ENCODE results near the gene RNF152.
"Not testable (repeated sequence)": the region's sequence is repeated elsewhere in the genome, so short reads cannot be mapped to it uniquely, and the experiment has no call there.

RNF152 gene

GRCh38 chr18:61821748-61822147 lies 71.1 kb downstream of the RNF152 start:
- no peak for DNase-seq (ENCODE audit: low read depth)

GRCh38 chr18:61820882-61821281 lies 71.9 kb downstream of the RNF152 start:
- DNase-seq (ENCODE audit: low read depth), result no peak

GRCh38 chr18:61817086-61817485 lies 75.7 kb downstream of the RNF152 start:
- DNase-seq (ENCODE audit: low read depth), result no peak

- no peak for DNase-seq (ENCODE audit: low read depth)
Observed at GRCh38 chr18:61815885-61816470, 76.8 kb downstream of the RNF152 start.

GRCh38 chr18:61808286-61808685 lies 84.5 kb downstream of the RNF152 start:
- DNase-seq (ENCODE audit: low read depth), result no peak

- DNase-seq (ENCODE audit: low read depth), result no peak
Observed at GRCh38 chr18:61803393-61803792, 89.4 kb downstream of the RNF152 start.

GRCh38 chr18:61797696-61798590 lies 94.9 kb downstream of the RNF152 start:
- DNase-seq (ENCODE audit: low read depth), result no peak

- DNase-seq (ENCODE audit: low read depth), result no peak
Observed at GRCh38 chr18:61791031-61791430, 101.8 kb downstream of the RNF152 start.

- not testable (repeated sequence) for DNase-seq (ENCODE audit: low read depth)
Observed at GRCh38 chr18:61787011-61787670, 105.7 kb downstream of the RNF152 start.

GRCh38 chr18:61785588-61785987 lies 107.2 kb downstream of the RNF152 start:
- DNase-seq (ENCODE audit: low read depth), result no peak

GRCh38 chr18:61784834-61785233 lies 108.0 kb downstream of the RNF152 start:
- no peak for DNase-seq (ENCODE audit: low read depth)

- DNase-seq (ENCODE audit: low read depth), result no peak
Observed at GRCh38 chr18:61782545-61782944, 110.3 kb downstream of the RNF152 start.

- DNase-seq (ENCODE audit: low read depth), result not testable (repeated sequence)
Observed at GRCh38 chr18:61776201-61776600, 116.6 kb downstream of the RNF152 start.

GRCh38 chr18:61774846-61775245 lies 118.0 kb downstream of the RNF152 start:
- DNase-seq (ENCODE audit: low read depth), result no peak

- no peak for DNase-seq (ENCODE audit: low read depth)
Observed at GRCh38 chr18:61772293-61772848, 120.4 kb downstream of the RNF152 start.

GRCh38 chr18:61771861-61772260 lies 120.9 kb downstream of the RNF152 start:
- no peak for DNase-seq (ENCODE audit: low read depth)

- no peak for DNase-seq (ENCODE audit: low read depth)
Observed at GRCh38 chr18:61770279-61770678, 122.5 kb downstream of the RNF152 start.

GRCh38 chr18:61766266-61766884 lies 126.4 kb downstream of the RNF152 start:
- DNase-seq (ENCODE audit: low read depth), result no peak

GRCh38 chr18:61765097-61765496 lies 127.7 kb downstream of the RNF152 start:
- DNase-seq (ENCODE audit: low read depth), result no peak

GRCh38 chr18:61764381-61764780 lies 128.4 kb downstream of the RNF152 start:
- no peak for DNase-seq (ENCODE audit: low read depth)

- DNase-seq (ENCODE audit: low read depth), result no peak
Observed at GRCh38 chr18:61761875-61762274, 130.9 kb downstream of the RNF152 start.

Measured in HS-27A (cell line).